ENCODE results near the gene SMAD3.

The SMAD3 gene

DNA sequence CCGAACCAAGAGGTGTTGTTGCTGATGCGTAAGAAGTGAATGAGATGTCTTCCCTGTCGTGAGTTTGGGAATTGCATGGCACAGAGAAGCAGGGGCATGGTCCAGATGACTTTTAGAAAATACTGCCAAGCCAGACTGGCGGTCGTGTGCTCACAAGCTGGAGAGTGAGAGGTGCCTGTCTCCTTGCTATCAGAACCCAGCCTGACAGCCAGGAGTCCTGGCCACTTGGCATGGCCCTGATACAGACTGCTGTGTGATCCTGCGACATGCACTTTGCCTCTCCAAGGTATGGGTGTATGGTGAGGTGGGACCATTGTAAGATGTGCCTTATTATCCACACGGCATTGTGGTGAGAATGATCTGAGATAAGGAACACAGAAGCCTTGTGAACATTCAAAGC is 93.0 kb downstream of the SMAD3 start:
- DNase-seq (ENCODE audit: low read depth in 1 of 2, low spot score in 1 of 2), result no peak

DNA sequence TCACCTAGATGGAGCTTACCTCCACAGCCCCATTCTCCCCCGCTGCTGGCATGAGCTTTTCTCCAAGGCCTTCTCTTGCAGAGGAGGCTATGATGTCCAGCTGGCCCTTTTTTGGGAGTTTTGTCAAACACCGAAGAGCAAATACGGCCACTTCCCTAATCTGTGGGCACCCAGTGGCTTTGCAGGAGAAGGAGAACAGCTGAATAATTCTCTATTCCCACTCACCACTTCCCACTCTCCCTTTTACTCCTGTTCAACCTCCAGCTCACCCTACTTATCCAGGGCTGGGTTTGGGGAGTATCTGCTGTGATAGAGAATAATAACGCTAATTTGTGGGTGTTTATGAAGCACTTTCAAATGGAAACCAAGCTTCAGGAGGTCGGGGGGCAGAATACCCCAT is 96.0 kb downstream of the SMAD3 start:
- no peak for DNase-seq (ENCODE audit: low read depth in 1 of 2, low spot score in 1 of 2)

DNA sequence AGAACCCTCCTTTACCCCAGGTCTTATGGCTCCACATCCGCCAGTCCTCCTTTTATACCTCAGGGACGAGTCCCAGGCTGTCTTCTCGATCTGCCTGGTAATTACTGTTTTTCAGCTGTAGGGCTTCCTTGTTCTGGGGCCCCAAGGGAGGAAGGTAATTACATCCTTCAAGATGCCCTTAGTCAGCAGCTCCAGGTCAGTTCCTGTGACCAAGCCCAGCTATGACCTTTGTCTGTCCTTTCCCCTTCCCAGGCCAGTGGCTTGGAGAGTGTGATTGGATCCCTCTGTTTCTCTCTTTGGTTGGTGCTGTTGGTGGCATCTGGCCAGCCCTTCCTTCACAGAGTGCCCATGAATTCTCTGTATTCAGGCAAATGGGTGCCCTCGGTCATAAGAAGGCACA is 96.5 kb downstream of the SMAD3 start:
- no peak for DNase-seq (ENCODE audit: low read depth in 1 of 2, low spot score in 1 of 2)

DNA sequence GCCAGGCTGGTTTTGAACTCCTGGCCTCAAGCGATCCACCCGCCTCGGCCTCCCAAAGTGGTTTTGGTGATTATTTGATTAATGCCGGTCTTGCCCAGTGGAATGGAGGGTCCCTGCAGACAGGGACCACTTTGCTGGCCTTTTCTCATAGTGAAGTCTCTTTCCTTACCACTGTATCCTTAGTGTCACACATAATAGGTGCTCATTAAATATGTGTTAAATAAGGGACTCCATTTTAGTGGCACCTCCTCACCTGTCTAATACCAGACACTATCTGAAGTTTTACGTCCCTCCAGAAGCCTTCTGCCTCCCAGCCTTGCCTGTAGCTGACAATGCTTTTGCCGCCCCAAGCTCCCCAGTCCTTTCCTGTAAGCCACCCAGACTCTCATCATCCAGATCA is 97.8 kb downstream of the SMAD3 start:
- no peak for DNase-seq (ENCODE audit: low read depth in 1 of 2, low spot score in 1 of 2)

DNA sequence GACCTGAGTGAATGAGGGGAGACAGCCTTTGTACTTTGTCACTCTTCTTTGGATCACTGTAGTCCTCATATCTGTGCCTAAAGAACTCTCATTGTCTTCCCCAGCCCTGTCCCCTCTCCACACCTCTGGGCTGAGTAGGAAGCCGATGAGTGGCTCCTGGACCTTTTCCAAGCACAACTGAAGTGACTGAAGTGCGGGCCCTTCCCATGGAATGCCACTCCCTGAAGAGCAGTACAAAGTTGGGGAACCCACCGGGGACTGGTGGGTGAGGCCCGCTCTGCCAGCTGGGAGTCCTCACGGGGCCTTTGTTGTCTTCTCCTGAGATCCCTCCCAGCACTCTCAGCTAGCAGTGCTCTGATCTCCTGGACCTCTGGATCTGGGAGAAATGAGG is 99.0 kb downstream of the SMAD3 start:
- DNase-seq (ENCODE audit: low read depth in 1 of 2, low spot score in 1 of 2), result no peak

DNA sequence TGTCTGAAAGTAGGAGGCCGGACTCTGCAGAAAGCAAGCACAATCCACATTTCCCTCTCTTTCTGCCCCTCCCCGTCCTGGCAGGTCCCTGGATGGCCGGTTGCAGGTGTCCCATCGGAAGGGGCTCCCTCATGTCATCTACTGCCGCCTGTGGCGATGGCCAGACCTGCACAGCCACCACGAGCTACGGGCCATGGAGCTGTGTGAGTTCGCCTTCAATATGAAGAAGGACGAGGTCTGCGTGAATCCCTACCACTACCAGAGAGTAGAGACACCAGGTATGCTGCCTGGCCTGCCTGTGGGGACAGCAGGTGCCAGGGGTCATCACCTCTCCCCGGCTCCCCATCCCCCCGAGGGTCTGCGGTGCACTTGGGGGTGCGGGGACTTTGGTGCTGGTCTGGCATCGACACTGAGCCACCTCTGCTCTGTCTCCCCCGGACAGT is 99.4 kb downstream of the SMAD3 start:
- no peak for DNase-seq (ENCODE audit: low read depth in 1 of 2, low spot score in 1 of 2)

DNA sequence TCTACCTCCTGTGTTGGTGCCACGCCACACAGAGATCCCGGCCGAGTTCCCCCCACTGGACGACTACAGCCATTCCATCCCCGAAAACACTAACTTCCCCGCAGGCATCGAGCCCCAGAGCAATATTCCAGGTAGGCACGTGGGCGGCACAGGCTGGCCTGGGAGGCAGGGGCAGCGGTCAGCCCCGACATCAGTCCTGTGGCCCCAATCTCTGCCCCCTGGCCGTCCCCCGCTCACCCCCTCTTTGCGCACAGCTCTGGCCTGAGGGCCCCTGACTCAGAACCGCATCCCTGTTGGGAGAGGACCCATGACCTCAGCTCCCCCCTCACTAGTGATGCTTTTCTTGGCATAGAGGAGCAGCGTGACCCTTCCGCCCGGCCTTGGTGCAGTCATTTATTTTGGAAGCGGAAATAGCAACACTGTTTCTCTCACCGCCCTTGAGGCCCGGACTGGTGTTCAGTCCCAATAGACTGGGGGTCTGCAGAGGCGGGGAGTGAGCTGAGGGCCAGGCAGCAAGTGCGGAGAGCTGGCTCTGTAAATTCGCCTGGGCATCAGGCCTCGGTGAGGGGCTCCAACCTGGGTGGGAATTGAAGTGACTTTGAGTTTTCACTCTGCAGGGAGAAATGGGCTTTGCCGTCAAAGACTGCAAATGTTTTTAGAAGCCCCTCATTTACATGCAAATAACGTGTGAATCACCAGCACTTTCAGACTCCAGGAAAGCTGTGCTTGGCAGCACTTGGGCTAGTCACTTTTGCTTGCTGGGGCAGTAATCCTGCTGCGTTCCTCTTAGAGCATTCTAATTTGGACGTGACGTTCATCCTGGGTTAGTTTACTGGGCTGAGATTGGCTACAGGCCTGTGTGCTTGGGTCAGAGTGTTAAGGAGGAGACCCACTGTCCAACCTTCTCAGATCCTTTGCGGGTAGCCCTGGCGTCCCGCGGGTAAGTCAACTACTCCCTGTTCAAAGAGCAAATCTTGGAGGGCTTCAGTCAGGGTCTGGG is 100.2 kb downstream of the SMAD3 start:
- no peak for DNase-seq (ENCODE audit: low read depth in 1 of 2, low spot score in 1 of 2)

DNA sequence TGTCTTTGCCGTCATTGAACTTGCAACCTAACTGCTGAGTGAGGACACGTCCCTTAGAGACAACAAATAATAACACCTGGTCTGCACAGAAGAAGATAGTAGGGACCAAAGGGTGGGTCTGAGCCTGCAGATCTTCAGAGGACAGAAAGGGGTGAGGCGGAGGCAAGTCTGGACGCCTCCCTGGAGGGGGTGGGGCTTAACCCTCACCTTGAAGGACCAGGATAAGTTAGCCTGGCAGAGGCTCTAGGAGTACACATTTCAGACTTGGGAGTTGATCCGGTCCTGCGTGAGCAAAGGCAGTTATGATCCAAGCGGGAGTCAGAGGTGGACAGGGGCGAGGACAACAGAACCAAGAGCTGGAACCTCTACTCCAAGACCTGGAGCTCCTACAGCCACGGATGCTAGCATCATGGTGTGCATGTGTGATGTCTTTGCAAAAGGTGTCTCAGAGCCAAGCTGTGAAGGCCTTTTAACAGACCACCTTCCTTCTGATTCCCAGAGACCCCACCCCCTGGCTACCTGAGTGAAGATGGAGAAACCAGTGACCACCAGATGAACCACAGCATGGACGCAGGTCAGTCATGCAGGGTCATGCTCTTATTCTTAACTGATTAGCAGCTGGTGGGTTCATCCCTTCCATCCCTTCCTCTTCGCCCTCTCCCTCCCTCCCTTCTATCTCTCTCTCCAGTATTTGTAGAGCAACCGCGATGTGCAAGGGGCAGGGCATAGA is 101.0 kb downstream of the SMAD3 start:
- no peak for DNase-seq (ENCODE audit: low read depth in 1 of 2, low spot score in 1 of 2)

DNA sequence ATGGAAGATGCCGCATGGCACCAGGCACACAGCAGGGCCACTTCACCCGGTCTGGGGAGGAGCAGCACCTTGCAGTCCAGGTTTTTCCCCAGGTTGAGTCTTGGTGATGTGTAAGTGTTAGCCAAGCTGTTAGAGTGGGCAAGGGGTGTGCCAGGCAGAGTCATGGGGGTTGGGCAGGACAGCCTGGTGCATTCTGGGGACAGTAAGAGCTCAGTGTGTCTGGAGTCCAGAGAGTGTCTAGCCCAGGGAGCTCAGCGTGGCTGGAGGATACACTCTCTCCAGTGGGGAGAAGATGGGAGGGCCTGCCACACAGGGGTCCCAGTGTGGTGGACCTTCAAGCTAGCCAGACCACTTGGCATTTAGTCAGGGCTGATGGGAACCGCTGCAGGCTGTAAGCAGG is 101.7 kb downstream of the SMAD3 start:
- no peak for DNase-seq (ENCODE audit: low read depth in 1 of 2, low spot score in 1 of 2)

DNA sequence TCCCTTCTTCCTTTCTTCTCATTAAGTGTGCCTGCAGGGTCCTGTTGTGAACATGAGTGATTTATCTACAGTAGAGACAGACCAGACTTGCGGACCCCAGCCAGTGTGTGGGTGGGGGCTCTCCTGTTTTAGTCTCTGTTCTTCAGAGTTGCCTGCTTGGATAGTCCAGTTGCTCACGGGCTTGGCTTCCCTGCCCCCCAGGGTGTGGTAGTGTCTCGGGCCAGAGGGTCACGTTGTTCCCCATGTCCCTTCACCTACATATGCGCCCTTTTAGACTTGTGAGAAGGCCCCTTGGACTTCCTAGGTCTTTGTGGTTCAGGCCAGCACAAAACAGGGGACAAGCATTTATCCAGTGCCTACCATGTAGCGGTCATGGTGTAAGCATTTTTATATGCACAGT is 103.3 kb downstream of the SMAD3 start:
- no peak for DNase-seq (ENCODE audit: low read depth in 1 of 2, low spot score in 1 of 2)

DNA sequence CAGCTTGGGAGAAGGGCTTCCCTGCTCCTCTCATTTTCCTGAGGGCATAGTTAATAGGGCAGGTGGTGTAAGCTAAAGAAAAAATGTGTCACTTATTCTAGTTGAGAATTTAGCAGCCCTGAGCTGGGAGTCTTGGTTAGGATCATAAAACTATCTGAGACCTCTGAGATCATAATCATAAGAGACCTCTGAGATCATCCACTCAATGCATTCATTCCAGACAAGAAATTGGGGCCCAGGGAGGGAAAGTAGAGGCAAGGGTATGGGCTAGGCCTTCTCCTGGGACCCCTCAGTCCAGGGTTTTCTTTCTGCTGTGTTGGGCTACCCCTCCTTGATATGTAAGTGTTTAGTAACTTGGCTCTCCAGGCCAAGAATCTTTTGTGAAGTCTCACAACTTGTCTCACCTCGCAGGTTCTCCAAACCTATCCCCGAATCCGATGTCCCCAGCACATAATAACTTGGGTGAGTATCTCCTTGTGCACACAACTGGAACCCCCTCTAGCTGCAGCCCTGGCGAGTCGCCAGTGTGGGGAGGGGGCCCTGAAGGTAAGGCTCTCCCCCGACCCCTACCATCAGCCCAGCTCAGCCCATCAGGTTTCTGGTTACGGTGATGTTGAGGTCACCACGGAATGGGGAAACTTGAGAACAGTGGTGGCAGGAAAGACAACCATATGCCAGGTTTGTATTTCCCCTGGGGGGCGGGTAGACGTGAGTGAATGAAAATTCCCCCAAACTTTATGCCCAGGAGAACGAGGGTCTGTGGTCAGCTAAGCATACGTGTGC is 104.9 kb downstream of the SMAD3 start:
- no peak for DNase-seq (ENCODE audit: low read depth in 1 of 2, low spot score in 1 of 2)

DNA sequence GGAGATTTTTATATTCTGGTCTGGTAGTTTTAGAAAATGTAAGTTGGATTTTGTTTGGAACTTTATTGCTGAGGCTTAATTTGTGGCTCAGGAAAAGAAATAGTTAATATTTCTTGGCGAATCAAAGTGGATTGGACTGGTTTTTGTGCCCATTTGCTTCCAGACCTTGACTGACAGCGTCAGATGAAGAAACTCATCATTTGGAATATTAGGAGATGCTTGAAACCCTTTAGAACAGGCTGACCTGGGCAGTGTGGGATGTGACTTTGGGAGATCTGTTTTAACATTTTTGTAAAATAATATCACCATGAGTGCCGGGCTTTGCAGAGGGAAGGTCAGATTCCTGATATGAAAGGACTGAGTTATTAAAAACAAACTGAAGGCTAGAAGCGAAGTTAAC is 106.1 kb downstream of the SMAD3 start:
- DNase-seq (ENCODE audit: low read depth in 1 of 2, low spot score in 1 of 2), result no peak

DNA sequence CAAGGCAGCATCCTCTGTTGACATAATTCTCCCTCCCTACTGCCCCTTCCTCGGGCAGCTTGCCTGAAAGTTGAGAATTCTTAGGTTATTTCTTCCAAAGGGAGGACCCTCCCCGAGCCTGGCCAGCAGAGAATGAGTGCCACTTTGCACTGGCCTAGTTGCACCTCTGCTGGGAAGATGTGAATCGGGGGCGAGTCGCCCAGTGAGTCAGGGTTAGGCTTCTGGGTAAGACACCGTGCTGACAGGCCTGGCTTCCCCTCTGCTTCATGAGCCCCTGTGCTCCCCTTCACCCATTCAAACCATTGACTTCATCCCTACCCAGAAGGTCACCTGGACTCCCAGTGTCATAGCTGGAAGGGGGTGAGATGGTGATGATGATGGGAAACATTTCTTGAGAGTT is 106.8 kb downstream of the SMAD3 start:
- no peak for DNase-seq (ENCODE audit: low read depth in 1 of 2, low spot score in 1 of 2)

DNA sequence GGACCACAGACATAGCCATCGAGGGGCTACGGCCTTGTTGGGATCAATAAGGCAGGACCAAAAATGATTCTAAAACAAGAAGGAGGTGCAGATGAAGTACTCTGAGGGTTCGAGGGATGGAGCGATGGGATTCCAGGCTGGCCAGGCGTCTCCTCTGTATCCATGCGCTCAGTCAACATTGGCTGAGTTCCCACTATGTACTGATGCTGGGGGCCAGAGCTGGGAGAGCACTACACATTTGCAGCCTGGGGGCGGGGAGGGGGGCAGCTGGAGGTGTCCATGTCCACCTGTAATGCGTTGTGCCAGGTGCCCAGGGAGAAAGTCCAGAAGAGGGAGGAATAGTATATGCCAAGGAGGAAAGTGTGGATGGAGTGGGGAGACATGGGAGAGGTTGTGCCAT is 107.6 kb downstream of the SMAD3 start:
- DNase-seq (ENCODE audit: low read depth in 1 of 2, low spot score in 1 of 2), result no peak

DNA sequence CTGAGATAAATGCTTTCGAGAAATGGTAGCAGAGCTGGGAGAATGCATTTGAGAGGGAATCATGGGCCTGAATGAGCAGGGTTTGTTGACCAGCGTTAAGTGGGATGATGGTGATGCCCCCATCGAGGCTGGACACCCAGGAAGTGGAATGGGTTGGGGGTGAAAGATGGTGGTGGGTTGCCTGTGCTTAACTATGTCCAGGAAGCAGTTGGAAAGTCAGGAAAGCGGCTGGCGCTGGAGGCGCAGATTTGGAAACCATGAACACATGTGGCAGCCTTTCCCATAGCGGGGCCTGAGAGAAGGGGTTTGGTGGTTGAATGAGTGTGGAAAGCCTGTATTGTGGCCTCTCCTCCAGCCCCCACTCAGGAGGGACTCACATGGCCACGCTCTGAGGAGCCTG is 108.4 kb downstream of the SMAD3 start:
- DNase-seq (ENCODE audit: low read depth in 1 of 2, low spot score in 1 of 2), result no peak

DNA sequence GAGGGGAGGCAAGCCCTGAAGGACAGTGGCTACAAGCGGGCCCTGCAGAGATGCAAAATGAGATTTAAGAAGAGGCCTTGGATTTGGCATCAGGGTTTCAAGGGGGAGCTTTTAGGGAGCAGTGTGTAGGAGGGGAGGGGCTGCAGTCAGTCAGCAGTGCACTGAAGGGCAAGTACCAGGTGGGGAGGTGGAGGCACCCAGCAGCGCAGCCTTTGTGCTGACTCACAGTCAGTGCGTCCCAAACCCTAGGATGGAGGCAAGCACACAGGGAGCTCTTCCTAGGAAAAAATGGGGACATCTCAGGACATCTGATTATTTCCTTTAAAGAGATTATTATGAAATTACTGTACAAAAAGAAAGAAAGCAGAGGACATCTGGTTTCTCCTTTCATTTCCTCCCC is 109.0 kb downstream of the SMAD3 start:
- DNase-seq (ENCODE audit: low read depth in 1 of 2, low spot score in 1 of 2), result no peak

DNA sequence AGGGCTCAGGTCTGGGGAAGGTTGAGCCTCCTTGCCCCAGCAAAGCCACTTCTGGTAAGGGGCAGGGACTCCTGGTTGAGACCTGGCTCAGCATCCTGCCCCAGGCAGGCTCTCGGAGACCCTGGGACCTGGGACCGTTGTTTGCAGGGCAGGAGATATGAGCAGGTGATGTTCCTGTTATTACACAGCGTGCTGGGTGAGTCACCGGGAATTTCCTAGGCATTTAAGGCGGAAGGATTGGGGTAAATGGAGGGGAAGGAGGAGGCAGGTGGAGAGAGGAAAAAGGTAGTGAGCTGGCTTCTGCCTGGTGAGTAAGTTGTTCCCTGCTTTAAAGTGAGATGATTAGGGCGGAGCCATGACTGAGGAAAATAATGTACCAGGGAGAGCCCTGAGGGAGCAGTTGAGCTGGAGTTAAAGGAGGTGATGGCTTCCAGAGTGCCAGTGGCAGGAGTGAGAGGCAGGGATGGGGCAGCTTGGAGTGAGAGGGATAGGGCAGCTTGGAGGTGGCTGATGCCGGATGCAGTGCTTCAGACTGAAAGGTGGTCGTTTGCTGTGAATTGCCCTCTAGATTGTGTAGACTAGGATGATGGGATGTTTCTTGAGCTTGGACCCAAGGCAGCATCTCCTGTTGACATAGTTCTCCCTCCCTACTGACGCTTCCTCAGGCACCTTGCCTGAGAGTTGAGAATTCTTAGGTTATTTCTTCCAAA is 109.6 kb downstream of the SMAD3 start:
- DNase-seq (ENCODE audit: low read depth in 1 of 2, low spot score in 1 of 2), result no peak

DNA sequence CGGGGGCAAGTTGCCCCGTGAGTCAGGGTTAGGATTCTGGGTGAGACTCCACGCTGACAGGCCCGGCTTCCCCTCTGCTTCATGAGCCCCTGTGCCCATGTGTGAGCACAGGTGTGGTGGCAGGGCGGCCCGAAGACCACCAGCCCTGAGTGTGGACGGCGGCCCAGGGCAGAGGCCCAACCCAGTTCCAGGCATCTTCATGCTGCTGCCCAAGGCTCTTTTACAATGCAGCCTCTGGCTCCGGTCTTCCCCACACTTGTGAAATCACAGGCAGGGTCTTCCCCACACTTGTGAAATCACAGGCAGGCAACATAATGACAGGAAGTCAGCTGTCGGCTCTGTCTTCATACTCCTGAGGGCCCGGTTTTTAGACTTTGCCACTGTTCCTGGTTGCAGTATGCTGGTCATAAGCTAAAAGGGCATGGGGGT is 110.3 kb downstream of the SMAD3 start:
- DNase-seq (ENCODE audit: low read depth in 1 of 2, low spot score in 1 of 2), result no peak

DNA sequence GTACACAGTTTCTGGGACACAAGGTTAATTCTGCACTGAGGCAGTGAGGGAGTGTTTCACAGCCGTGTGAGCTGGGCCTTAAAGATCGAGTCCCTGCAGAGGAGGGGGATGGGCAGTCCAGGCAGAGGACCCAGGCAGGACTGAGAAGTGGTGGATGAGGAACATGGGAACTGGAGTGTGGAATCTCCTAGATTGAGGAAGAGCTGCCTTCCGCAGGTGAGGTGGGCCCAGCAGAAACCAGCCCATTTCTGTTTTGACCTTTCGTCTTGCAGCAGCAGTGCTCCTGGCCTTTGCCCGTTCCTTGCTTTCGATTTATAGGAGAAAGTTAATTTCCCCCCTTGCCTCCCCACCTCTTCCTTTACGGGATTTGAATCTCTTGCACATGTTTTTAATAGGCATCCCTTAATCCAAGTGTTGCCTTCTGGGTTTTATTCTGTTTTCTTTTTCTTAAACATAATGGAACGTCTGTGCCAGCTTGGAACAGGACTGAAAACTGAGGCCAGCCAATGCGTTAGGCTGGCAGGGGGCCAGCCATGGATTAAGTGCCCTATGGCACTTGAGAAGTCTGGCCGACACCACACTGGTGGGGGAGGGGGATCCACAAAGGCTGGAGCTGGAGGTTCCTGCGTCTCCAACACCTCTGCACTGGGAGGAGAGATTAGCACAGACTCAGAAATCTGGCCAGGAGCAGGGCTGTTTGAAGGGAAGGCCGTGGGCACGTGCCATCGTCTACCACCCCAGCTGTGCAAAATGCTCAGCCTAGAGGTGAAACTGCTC is 111.0 kb downstream of the SMAD3 start:
- DNase-seq (ENCODE audit: low read depth in 1 of 2, low spot score in 1 of 2), result no peak

DNA sequence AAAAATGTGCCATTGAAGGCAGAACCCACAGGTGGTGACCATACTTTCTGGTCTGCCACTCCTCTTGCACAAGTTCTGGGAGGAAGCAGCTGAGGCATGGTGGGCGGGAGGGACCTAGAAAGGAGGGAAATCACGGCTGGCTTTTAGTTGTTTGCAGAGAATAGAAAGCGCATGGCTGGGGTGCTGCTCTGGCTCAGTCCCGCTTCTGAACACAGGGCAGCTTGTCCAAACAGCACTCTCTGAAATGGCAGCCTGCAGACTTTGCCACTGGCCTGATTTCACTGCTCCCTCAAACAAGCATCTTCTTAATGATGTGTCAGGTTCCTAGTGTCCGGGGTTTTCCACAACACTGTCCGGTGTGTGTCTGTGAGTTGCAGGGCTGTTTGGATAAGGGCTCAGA is 112.3 kb downstream of the SMAD3 start:
- DNase-seq (ENCODE audit: low read depth in 1 of 2, low spot score in 1 of 2), result no peak

All from activated T-helper 1 cell treated with anti-CD3 and anti-CD28 coated beads, Interleukin-2, amount 50 U/mL, for 16 hours (primary cell).